Erythroblast (primary cell): Measurements from ENCODE around the gene E2F7.

ENCODE experiments used
- GATA1 ChIP-seq: IDR thresholded peaks from 2 replicates; pipeline ENCODE4 v1.6.1; 2011; ENCODE audit warnings: low read depth, mild to moderate bottlenecking, control low read depth, low read length, moderate library complexity
- POLR2A ChIP-seq: IDR thresholded peaks from 2 replicates; pipeline ENCODE4 v1.6.1; 2011; ENCODE audit warnings: mild to moderate bottlenecking, low read length

DNA sequence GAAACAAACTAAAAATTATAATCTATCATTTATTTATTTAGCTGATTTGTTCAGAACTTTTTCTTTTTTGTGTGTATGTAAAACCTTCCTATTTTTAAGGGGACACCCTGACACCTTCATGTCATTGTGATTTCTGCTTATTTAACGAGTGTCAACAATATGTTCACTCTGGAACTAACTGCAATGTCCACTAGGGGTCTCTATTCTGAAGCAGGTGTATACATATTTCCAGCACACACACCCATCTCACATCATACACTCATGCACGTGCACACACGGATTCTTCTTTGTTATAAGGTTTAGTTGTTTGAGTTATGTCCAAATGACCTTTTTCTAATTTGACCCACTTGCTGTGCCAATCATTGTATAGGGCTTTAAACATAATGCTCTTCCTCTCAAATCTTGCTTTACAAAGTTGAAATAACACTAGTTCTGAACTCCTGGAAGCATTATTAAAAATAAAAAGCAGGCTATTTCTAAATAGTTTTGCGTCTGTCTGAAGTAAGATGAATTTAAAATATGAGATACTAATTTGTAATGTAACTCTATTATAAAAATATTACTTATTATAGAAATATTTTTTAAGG lies 15.5 kb downstream of the E2F7 start:
- TF ChIP-seq POLR2A (no peak), GATA1 (no peak)
